Colonic mucosa (tissue), 4 donors: ENCODE results near the gene PNMA8A. TPM values are rescaled to one million over a fixed set of nuclear protein-coding genes. Genes with fewer than 3 reads are reported as not detected.
"Not testable (repeated sequence)": the region's sequence is repeated elsewhere in the genome, so short reads cannot be mapped to it uniquely, and the experiment has no call there.

Experiments
- DNase-seq: peaks from one replicate; pipeline ENCODE4 v3.0.0-alpha.2; 2020
- H3K27ac ChIP-seq: fragments of 200-600 bp; one replicate; pipeline ENCODE4 v1.8.0; 2021
- H3K27me3 ChIP-seq: fragments of 200-600 bp; one replicate; pipeline ENCODE4 v1.8.0; 2021
- H3K36me3 ChIP-seq: fragments of 200-600 bp; one replicate; pipeline ENCODE4 v1.8.0; 2021
- H3K4me1 ChIP-seq: fragments of 200-600 bp; one replicate; pipeline ENCODE4 v1.8.0; 2021; ENCODE audit warnings: mild to moderate bottlenecking
- H3K4me3 ChIP-seq: fragments of 200-600 bp; one replicate; pipeline ENCODE4 v1.8.0; 2021
- H3K9ac ChIP-seq, 2 donors: one replicate each; pipeline ENCODE4 v1.7.0; 2013; ENCODE audit warnings: control low read depth in 2 of 2, low read depth in 2 of 2, low read length in 2 of 2
- H3K9me3 ChIP-seq: fragments of 200-600 bp; one replicate; pipeline ENCODE4 v1.8.0; 2021
- intact Hi-C: fragments of 100-400 bp; cut with DNase I; formaldehyde crosslinking; loops from one replicate; pipeline ENCODE4 v1.14.1; 2022
- total RNA-seq, 2 donors: library from RNA; stranded (reverse); fragmentation: NEBNext Ultra II Directional in 1 of 2; extraction: Animal tissue kit (Norgen Biotek cat#: 25700) in 1 of 2; gene quantifications; one replicate each; pipeline ENCODE4 v1.2.1, GENCODE V29; 2021
- TF ChIP-seq, protein P1 (sequence below): fragments of 200-600 bp; IDR thresholded peaks from one replicate; pipeline ENCODE4 v1.8.0; 2022; ENCODE audit warnings: antibody characterized with exemption, mild to moderate bottlenecking
- donor health status: healthy.
- donor health status: DM: no; HTN: no; CAD: no.
- donor health status: DM: no; HTN: no; CAD: no.

PNMA8A gene
- total RNA-seq, 2 donors from 2014 or later, result 0.35 to 1.2 TPM

DNA sequence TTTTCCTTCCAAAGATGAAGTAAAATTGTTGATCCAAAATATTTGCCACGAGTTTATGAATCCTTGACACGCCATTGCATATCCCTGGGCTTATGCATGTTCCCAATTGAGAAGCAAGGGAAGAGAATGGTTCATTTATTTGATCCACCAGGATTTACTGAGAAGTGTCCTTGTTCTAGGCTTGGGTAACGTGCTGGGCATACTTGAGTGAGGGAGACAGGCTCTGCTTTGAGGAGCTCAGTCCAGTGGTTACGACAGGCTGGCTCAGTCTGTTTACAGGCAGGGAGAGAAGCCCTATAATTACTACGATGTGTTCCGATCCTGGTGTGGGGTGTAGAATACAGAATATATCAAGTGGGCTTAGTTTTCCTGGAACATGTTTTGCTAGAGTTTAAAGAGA is 36.4 kb downstream of the PNMA8A start:
- Histone ChIP-seq H3K27me3 (no peaks in the 10 kb centered on the region), H3K9me3 (no peaks in the 10 kb centered on the region), H3K9ac (no peak overlapping the region), H3K27ac (no peak overlapping the region), H3K36me3 (no peaks in the 10 kb centered on the region), H3K4me3 (no peak overlapping the region), H3K4me1 (no peaks in the 10 kb centered on the region)
- no peak for DNase-seq
- TF ChIP-seq, protein P1, sequence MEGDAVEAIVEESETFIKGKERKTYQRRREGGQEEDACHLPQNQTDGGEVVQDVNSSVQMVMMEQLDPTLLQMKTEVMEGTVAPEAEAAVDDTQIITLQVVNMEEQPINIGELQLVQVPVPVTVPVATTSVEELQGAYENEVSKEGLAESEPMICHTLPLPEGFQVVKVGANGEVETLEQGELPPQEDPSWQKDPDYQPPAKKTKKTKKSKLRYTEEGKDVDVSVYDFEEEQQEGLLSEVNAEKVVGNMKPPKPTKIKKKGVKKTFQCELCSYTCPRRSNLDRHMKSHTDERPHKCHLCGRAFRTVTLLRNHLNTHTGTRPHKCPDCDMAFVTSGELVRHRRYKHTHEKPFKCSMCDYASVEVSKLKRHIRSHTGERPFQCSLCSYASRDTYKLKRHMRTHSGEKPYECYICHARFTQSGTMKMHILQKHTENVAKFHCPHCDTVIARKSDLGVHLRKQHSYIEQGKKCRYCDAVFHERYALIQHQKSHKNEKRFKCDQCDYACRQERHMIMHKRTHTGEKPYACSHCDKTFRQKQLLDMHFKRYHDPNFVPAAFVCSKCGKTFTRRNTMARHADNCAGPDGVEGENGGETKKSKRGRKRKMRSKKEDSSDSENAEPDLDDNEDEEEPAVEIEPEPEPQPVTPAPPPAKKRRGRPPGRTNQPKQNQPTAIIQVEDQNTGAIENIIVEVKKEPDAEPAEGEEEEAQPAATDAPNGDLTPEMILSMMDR, result no peak
- intact Hi-C loops, result no loop called here

DNA sequence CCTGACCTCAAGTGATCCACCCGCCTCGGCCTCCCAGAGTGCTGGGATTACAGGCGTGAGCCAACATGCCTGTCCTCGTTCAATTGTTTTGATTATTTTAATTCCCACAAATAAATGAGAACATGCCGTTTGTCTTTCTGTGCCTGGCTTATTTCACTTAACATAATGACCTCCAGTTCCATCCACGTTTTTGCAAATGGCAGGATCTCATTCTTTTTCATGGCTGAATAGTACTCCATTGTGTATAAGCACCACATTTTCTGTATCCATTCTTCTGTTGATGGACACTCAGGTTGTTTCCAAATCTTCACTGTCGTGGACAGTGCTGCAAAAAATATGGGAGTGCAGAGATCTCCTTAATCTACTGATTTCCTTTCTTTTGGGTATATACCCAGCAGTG is 37.9 kb downstream of the PNMA8A start:
- H3K4me1 ChIP-seq, intact Hi-C loops, H3K9me3 ChIP-seq, H3K9ac ChIP-seq, H3K27ac ChIP-seq, H3K4me3 ChIP-seq, H3K36me3 ChIP-seq, H3K27me3 ChIP-seq, DNase-seq: not testable (repeated sequence)

DNA sequence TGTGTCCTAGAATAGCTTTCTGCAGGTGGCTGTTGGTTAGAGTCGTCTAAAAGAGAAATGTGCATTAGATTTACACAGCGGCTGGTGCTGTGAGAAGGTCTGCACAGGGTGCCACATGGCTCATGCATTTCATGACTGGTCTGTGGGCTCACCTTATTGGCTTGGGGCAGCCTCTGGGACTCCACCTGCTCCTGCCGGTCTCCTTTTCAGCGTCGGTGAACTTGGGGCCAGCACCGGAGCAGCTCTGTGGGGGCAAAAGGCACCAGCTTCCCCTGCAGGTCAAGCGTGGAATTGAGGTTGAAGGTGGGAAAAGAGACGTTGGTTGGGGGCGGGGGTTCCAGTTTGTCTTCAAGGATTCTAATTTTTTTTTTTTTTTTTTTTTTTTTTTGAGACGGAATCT is 39.5 kb downstream of the PNMA8A start:
- no peak overlapping the region for H3K9ac ChIP-seq
- peaks cover 5% of the 10 kb centered on the region for H3K4me1 ChIP-seq
- no peak for DNase-seq
- H3K9me3 ChIP-seq, result no peaks in the 10 kb centered on the region
- intact Hi-C loops, result no loop called here
- H3K27ac ChIP-seq, result no peak overlapping the region
- no peak overlapping the region for H3K4me3 ChIP-seq
- H3K36me3 ChIP-seq, result no peaks in the 10 kb centered on the region
- TF ChIP-seq, protein P1, result no peak
- H3K27me3 ChIP-seq, result peaks cover 13% of the 10 kb centered on the region

GRCh38 chr19:46429999-46430398 is 41.4 kb downstream of the PNMA8A start:
- Histone ChIP-seq H3K27ac (no peak overlapping the region), H3K4me1 (peaks cover 9% of the 10 kb centered on the region), H3K36me3 (no peaks in the 10 kb centered on the region), H3K9ac (no peak overlapping the region), H3K4me3 (no peak overlapping the region), H3K27me3 (peaks cover 13% of the 10 kb centered on the region), H3K9me3 (no peaks in the 10 kb centered on the region)
- TF ChIP-seq, protein P1, result no peak
- intact Hi-C loops, result no loop called here
- DNase-seq, result no peak

DNA sequence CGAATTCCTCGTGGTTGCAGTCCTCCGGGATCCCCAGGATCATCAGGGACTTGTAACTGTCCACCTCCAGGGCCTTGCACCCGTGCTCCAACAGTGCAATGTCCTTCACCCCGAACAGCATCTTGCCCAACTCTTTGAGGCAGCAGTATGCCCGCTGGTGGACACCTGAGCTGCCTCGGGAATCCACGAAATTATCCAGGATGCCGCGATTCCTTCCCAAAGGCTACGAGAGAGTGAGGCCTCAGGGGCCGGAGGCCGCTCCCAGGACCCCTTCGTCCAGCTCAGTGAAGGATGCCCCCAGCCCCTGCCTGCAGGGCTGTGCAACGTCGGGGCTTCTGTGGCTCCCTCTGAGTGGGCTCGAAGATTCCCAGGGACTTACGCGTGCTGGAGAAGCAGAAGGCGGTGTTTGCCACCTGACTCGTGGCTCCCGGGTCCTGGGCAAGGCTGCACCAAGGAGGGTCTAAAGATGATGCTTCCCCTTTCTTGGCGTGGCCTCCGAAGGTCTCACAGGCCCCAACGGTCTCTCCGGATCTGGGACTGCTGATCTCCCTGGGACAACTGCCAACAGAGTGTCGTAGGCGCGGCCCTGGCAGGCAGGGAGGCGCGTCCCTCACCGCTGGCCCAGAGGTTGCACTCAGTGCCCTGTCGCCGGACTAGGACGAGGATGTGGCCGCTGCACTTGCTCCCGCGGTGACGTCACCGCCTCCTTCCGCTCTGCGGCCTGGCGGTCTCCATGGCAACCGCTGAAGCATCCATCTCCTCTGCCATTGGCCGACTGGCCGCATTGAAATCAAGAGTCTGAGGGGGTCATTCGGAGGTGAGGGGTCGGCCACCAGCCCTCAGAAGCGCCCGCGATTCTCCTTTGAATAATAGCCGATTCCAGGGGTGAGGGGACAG is 42.9 kb downstream of the PNMA8A start, which contains the start of gene PNMA8C:
PNMA8C (minus strand) TSS at position 698 of the 897 bp plus-strand sequence; CDS start at position 121, 577 bp downstream.
- H3K4me1 ChIP-seq, result peaks cover 9% of the 10 kb centered on the region
- TF ChIP-seq, protein P1, result no peak
- H3K4me3 ChIP-seq, result peak within 1 kb of the TSS; percentile 4
- H3K9ac ChIP-seq, result no peak within 1 kb of the TSS
- no peak within 1 kb of the TSS for H3K27ac ChIP-seq
- no peaks in the 10 kb centered on the region for H3K36me3 ChIP-seq
- DNase-seq, result no peak
- H3K27me3 ChIP-seq, result peaks cover 13% of the 10 kb centered on the region
- intact Hi-C loops, result no loop called here
- H3K9me3 ChIP-seq, result no peaks in the 10 kb centered on the region

GRCh38 chr19:46427518-46428045 is 43.8 kb downstream of the PNMA8A start:
- Histone ChIP-seq H3K9me3 (no peaks in the 10 kb centered on the region), H3K27ac (no peak overlapping the region), H3K4me1 (peaks cover 9% of the 10 kb centered on the region), H3K9ac (no peak overlapping the region), H3K27me3 (peaks cover 13% of the 10 kb centered on the region), H3K36me3 (no peaks in the 10 kb centered on the region), H3K4me3 (no peak overlapping the region)
- TF ChIP-seq, protein P1, result no peak
- no peak for DNase-seq
- intact Hi-C loops, result no loop called here
